Measurements from ENCODE around the gene VSIG2. TPM values are rescaled to one million over a fixed set of nuclear protein-coding genes. Genes with fewer than 3 reads are reported as not detected.

Gene VSIG2
- total RNA-seq, 4 donors from 2014 or later, result not detected

- TF ChIP-seq POLR2A (IDR thresholded peaks at IDR 0.05) (no peak), CTCF (IDR thresholded peaks at IDR 0.05) (no peak)
- peaks cover 6 to 41% (median 12%) of the 10 kb centered on the region in 4 donors for H3K4me1 ChIP-seq
- H3K27me3 ChIP-seq, result peaks cover 0 to 24% of the 10 kb centered on the region in 2 donors
- no peaks in the 10 kb centered on the region for H3K9me3 ChIP-seq
- H3K36me3 ChIP-seq, result no peaks in the 10 kb centered on the region
- no peak overlapping the region for H3K4me3 ChIP-seq
- no peak for DNase-seq
- no peak overlapping the region for H3K27ac ChIP-seq
Measured at GRCh38 chr11:124756753-124757227, 4.7 kb upstream of the VSIG2 start.

GRCh38 chr11:124756033-124756752 lies 4.1 kb upstream of the VSIG2 start:
- Histone ChIP-seq H3K36me3 (no peaks in the 10 kb centered on the region), H3K27me3 (peaks cover 0 to 24% of the 10 kb centered on the region in 2 donors), H3K27ac (no peak overlapping the region), H3K4me3 (no peak overlapping the region), H3K9me3 (no peaks in the 10 kb centered on the region), H3K4me1 (peaks cover 5 to 43% (median 12%) of the 10 kb centered on the region in 4 donors)
- TF ChIP-seq CTCF (IDR thresholded peaks at IDR 0.05), result no peak
- no peak for DNase-seq

- no peak overlapping the region for H3K4me3 ChIP-seq
- no peak for DNase-seq
- H3K27ac ChIP-seq, result no peak overlapping the region
- TF ChIP-seq POLR2A (IDR thresholded peaks at IDR 0.05), result no peak
- TF ChIP-seq CTCF (IDR thresholded peaks at IDR 0.05), result no peak
- no peaks in the 10 kb centered on the region for H3K9me3 ChIP-seq
- no peaks in the 10 kb centered on the region for H3K36me3 ChIP-seq
- peaks cover 0 to 13% of the 10 kb centered on the region in 2 donors for H3K27me3 ChIP-seq
- peaks cover 5 to 35% (median 10%) of the 10 kb centered on the region in 4 donors for H3K4me1 ChIP-seq
Measured at GRCh38 chr11:124754710-124755109, 2.7 kb upstream of the VSIG2 start.

- Histone ChIP-seq H3K36me3 (no peaks in the 10 kb centered on the region), H3K9me3 (no peaks in the 10 kb centered on the region), H3K27ac (no peak overlapping the region), H3K27me3 (peaks cover 0 to 12% of the 10 kb centered on the region in 2 donors), H3K4me1 (peaks cover under 1 to 31% (median 8%) of the 10 kb centered on the region in 4 donors), H3K4me3 (no peak overlapping the region)
- no peak for DNase-seq
- TF ChIP-seq POLR2A (IDR thresholded peaks at IDR 0.05) (no peak), CTCF (IDR thresholded peaks at IDR 0.05) (no peak)
Measured at GRCh38 chr11:124754309-124754708, 2.3 kb upstream of the VSIG2 start.

GRCh38 chr11:124753624-124754023 lies 1.6 kb upstream of the VSIG2 start:
- no peaks in the 10 kb centered on the region for H3K9me3 ChIP-seq
- no peak overlapping the region for H3K27ac ChIP-seq
- DNase-seq, result no peak
- no peaks in the 10 kb centered on the region for H3K36me3 ChIP-seq
- peaks cover 0 to 10% of the 10 kb centered on the region in 2 donors for H3K27me3 ChIP-seq
- TF ChIP-seq CTCF (IDR thresholded peaks at IDR 0.05), result no peak
- TF ChIP-seq POLR2A (IDR thresholded peaks at IDR 0.05), result no peak
- peaks cover 0 to 24% (median 6%) of the 10 kb centered on the region in 4 donors for H3K4me1 ChIP-seq
- H3K4me3 ChIP-seq, result no peak overlapping the region
